HG03095 (cell line): ENCODE measurements around the gene CCDC88C.

Source experiments
- ATAC-seq: cut with Tn5 transposase; IDR thresholded peaks from one replicate; pipeline ENCODE4 v1.9.1; 2021; ENCODE audit warnings: moderate library complexity; ENCODE audit not compliant: unreplicated experiment

CCDC88C gene

GRCh38 chr14:91379579-91379932 lies 38.1 kb downstream of the CCDC88C start:
- ATAC-seq = no peak

GRCh38 chr14:91378930-91379578 lies 38.6 kb downstream of the CCDC88C start:
- no peak for ATAC-seq

- no peak for ATAC-seq
Observed at GRCh38 chr14:91377700-91378652, 39.6 kb downstream of the CCDC88C start.

GRCh38 chr14:91376547-91377477 lies 40.8 kb downstream of the CCDC88C start:
- no peak for ATAC-seq

GRCh38 chr14:91375720-91376452 lies 41.7 kb downstream of the CCDC88C start:
- no peak for ATAC-seq

GRCh38 chr14:91374879-91375702 lies 42.5 kb downstream of the CCDC88C start:
- ATAC-seq = no peak

- ATAC-seq = no peak
Observed at GRCh38 chr14:91374287-91374878, 43.2 kb downstream of the CCDC88C start.

- ATAC-seq = peak; percentile 53
Observed at GRCh38 chr14:91373591-91374254, 43.9 kb downstream of the CCDC88C start.

- peak; percentile 28 for ATAC-seq
Observed at GRCh38 chr14:91372671-91373495, 44.7 kb downstream of the CCDC88C start.

- ATAC-seq = no peak
Observed at GRCh38 chr14:91371990-91372375, 45.6 kb downstream of the CCDC88C start.

- ATAC-seq = no peak
Observed at GRCh38 chr14:91371011-91371989, 46.3 kb downstream of the CCDC88C start.

- no peak for ATAC-seq
Observed at GRCh38 chr14:91369628-91370445, 47.8 kb downstream of the CCDC88C start.

- ATAC-seq = no peak
Observed at GRCh38 chr14:91368776-91369416, 48.7 kb downstream of the CCDC88C start.

- ATAC-seq = peak; percentile 55
Observed at GRCh38 chr14:91367173-91368171, 50.1 kb downstream of the CCDC88C start.
